Hippocampal formation (tissue), 2 donors: Measurements from ENCODE around the gene ACRBP.

Source experiments
- DNase-seq, 2 donors: peaks; one replicate each; lab custom pipeline; 2025; lab: John Stamatoyannopoulos, UW

The ACRBP gene

DNA sequence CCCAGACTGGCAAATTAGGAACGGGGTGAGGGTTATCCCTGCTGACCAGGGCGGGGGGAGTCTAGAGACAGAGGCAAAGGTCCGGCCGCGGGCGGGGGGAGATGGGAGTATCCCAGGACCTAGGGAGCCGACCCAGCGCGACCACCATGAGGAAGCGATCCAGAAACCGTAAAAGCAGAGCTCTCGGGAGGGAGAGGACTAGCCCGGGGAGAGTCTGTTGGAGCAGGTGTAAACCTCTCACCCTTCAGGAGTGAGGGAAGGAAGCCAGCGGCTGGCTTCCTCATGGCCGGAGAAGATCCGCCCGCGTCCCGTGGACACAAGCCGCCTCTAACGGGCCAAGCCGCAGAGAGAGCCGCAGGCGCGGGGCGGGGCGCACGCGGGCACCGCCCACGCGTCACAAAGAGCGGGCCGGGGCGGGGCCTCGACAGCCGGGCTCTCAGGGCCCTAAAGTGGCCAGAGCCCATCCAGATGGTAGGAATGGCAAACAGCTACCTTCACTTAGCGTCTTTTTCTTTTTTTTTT lies at the start of gene ACRBP:
ACRBP (minus strand) TSS at position 350 of the 522 bp plus-strand sequence; CDS start at position 284, 66 bp downstream.
- peak; percentile 15 to 64 for DNase-seq

DNA sequence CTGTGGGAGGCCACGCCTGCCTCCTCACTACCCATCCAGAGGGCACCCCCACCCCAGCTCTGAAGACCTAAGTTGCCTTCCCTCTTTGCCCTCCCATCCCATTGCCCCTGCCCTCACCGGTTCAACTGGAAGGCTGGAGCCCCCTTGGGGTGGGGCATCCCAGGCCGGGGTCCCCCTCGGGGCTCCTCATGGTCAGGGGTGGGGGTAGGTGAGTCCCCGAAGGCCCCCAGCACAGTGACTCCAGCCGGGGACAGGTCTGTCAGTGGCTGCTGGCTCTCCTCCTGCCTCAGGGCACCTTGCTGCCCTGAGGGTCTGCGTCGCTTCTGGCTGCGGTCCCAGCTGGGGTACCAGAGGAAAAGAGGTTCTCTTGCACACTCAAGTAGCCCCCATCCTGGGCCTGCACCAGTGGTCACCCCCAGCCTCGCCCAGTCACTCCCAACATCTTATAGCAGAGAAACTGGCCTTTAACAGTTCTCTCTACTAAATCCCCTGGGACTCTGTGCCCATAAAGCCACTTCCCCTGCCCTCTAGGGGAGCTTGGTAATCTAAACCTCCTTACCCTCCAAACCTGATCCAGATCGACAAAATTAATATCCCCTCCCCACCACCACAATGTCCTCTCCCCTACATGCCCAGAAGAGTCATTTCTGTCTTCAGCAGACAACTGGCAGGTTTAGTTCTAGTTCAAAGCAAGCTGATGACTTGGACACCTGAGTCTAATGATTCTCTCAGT lies 48.2 kb upstream of the ACRBP start:
- DNase-seq, result no peak

DNA sequence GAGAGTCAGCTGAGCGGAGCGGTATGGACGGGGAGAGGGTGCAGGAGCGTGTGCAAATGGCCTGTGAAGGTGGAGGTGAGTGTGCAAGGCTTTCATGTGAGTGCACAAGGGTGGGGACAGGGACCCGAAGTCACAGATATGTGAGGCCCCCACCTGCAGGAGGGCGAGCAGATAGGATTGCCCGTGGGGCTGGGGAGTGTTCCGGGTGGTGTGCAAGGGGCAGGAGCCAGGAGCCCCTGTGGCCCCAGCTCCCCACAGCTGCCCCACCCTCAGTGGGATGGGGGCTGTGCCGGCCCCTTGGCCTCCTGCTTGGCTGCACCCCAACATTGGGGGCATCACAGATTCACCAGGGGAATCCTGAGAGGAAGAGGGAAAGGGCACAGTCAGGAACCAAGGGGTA lies 47.5 kb upstream of the ACRBP start:
- no peak for DNase-seq

DNA sequence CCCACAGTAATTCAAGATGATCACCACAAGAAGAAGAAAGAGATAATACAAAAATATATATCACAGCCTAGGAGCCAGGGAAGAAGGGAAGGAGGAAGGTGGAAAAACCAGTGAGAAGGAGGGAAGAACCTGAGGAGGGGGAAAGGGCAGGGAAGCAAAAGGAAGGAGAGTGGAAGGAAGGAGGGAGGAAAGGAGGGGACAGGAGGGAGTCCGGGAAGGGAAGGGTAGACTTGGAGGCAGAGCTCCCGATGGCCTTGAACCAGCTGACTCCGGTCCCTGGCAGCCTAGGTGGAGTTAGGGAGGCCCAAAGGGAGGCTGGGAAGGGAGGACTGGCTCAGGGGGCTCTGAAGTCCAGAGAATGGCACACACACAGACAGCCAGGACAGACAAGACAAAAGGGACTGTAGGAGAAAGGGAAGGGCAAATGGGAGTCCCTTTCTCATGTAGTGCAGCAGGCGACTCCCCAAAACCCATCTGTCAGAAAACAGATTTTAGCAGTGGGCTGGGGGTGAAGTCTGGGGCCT lies 46.7 kb upstream of the ACRBP start:
- no peak for DNase-seq

DNA sequence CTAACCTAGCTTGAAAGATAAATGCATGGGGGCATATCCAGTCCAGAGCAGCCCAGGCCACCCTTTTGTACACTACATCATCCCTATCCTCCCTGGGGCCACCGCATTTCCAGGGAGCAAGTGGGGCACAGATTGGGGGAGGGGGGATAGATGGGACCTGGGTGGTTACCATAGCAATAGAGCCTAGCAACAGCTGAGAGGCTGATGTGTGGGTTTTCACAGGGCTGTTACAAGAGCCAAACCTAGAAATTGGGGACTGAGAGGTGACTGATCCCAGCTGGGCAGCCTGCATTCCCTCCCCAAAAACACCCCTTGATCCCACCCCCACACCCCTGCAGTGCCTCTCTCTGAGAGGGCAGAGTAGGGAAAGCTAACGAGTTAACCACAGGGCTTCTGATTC lies 45.7 kb upstream of the ACRBP start:
- DNase-seq, result no peak

DNA sequence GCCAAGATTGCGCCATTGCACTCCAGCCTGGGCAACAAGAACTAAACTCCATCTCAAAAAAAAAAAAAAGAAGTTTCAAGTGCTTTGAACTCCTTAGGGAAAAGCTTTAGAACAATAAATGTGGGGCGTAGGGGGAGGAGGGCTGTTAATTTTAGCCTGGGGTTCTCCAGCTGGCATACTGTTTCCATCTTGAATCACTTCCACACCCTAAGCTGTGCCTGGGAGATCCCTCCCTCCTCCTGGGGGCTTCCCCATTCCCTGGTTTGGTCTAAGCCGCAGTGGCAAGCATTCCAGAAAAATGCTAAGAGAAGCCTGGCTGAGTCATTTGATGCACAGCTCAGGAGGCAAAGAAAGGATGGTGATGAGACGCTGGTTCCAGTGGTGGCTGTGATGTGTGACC lies 44.2 kb upstream of the ACRBP start:
- DNase-seq, result no peak

DNA sequence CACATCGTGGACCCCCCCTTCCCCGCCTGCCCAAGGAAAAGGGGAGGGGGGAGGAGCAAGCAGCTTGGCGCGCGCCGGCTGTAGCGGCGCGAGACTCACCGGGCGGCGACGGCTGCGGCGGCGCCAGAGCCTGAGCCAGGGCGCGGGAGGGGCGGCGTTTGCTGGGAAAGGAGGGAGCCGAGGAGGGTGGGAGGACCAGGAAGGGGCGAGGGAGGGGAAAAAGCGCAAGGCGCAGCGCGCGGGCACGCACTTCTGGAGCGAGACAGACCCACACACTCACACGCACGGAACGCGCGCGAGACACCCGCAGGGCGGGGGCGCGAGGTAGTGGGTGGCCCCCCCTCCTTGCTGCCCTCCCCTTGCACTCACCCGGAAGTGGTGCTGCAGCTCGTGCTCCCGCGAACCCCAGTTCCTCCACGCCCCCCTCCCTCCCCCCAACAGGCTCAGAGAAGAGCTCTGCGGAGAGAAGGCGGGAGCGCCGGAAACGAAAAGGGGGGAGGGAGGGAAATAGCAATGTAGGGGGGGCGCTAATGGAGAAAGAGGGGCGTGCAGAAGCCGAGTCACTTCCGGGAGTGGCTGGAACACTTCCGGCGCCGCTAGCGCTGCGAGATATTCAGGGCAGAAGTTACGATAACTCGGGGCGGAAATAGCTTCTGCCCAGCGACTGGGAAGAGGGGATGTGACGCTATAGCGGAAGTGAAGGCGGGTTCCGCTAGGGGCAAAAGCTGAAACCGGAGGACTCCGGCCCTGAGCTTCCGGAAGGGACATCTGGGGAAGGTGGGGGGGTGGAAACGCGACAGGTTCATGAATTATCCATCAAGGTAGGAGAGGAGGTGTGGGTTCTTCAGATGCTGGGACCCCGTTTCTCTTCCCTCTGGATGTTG lies 42.0 kb upstream of the ACRBP start, which contains the start of gene ZNF384:
ZNF384 (minus strand) TSS at position 377 of the 884 bp plus-strand sequence. CDS start 9,855 bp downstream, outside the sequence.
- DNase-seq, result peak; percentile 99 to 100

DNA sequence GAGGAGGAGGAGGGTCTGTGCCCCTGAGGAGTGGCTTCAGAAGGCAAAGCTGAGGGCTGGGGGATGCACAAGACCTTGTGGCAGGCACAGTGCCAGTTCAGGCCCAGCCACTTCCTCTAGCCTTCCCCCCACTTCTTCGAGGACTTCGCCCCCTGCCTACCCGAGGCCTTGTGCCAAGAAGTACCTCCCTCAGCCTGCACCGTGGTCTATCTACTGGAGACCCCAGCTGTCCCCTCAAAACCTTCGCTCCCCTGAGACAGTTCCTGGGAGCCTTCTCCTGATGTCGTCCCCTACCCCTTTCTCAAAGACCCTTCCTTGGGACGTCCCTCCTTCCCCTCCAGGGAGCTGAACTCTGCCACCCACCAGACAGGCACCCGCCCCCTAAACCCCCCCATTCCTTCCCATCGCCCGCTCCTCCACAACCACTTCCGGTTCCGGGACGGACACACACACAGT lies 41.3 kb upstream of the ACRBP start:
- no peak for DNase-seq

DNA sequence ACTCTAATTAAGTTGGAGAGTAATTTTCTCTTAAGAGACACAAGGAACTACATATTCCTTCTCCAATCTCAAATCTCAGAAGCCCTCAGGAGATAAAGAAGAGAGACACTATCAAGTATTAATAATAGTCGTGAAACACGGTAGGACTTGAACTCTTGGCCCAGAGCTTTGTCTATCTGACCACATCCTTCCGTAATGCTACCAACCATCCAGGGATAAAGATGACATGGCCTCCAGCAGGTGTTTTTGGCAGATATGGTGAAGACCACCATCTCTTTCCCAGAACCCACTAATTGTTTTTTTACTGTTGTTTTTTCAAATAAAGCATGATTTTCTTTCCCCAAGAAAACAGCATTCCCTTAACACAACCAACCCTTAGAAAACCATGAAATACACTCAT lies 38.6 kb upstream of the ACRBP start:
- DNase-seq, result no peak

DNA sequence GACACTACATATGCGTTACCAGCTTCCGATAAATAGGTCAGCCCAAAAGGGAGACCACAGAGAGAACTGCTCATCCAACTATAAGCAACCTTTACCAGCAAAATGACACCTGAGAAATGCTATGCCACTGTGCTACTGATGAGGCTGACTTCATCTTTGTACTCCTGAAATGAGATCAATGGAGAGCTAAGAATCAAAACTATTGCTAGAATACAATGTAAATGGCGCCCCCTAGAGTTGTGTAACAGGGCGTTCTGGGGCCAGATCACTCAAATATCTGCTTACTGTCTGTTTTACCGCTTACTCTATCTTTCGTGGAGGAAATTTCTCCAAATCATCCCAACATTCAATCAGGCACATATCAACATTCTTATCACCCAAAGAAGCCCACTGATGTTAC lies 37.4 kb upstream of the ACRBP start:
- peak in 1 of 2 donors; percentile 18 for DNase-seq

DNA sequence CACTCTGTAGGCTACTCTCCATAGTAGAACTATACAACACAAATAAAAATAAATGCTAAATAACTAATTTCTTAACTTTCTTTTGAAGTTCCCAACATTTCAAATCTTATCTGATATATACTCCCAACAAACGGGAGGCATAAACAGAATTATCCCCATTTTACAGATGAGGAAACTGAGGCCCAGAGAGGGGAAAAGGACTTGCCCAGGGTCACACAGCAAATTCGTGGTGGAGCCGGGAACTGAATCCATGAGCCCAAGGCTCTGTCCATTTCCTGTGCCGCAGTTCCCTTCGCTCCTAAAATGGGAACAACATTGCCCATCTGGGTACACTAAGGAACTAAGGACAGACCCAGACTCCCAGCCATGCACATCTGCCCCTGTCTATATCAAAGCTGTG lies 29.7 kb upstream of the ACRBP start:
- DNase-seq, result no peak

DNA sequence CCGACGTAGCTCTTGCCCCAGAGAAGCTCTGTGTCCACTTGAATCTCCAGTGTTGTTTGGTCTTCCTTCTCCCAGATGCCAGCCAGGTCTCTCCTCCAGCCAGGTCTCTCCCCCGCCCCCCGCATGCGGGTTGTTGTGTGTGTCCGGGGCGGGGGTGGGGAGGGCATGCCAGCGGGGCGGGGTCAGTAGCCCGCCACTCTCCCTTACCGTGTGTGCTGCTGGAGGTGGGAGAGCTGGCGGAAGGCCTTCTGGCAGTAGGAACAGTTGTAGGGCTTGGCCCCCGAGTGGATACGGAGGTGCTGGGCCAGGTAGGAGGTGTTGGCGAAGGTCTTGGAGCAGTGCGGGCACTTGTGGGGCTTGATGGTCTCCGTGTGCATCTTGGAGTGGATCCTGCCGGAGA lies 24.9 kb upstream of the ACRBP start:
- DNase-seq, result no peak

DNA sequence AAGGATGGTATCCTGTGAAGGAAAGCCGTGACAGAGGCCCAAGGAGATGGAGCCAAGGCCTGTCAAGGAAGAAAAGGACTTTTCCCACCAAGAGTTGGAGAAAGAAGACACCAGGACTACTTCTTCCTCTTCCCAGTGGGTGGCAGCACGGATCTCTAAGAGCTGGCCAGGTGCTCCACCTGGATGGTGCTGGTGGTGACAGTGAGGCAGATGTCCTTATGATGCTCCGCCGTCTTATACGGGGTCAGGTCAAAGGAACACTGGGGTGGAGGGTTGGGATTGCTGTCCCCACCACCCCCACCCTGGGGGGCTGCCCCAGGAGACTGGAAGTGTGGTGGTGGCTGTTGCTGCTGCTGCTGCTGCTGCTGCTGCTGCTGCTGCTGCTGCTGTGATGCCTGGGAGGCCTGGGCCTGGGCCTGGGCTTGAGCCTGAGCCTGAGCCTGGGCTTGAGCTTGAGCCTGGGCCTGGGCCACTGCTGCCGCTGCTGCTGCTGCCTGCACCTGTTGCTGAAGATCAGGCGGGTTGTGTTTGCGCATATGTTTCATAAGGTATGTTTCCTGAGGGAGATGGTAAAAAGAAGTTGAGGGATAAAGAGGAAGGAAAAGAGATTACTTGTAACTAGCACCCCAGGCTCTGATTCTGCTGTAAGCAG lies 20.5 kb upstream of the ACRBP start:
- no peak for DNase-seq

DNA sequence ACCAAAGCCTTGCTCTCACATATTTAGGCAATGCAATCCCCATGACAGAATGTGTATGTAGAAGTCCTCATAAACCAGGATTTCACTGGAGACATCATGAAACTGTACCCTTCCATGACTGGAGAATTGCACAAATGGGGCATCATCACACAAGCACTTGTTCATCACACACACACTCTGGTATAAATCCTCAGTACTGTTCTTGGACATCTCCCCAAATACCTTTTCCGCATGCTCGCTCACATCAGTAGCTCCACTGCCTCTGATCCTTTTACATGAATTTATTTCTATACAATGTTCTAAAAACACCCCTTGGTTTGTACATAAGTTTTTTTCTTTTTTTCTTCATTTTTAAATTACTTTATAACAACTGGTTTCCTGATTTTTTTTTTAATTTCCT lies 19.0 kb upstream of the ACRBP start:
- no peak for DNase-seq

DNA sequence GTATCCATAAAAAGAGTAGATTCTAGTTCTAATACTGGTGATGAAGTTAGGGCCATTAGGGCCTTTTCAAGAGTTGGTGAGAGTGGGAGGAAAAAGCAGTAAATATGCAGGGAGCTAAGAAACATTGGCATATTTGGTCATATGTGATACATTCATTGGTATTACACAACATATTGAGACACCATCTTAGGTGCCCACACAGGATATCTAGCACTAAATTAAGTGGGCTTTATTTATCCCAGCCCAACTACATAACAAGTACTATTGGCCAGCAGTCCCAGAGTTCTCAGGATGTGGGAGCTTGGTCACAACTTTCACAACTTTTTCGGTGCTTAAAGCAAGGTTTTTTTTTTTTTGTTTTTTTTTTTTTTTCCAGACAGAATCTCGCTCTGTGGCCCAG lies 17.7 kb upstream of the ACRBP start:
- DNase-seq, result no peak

DNA sequence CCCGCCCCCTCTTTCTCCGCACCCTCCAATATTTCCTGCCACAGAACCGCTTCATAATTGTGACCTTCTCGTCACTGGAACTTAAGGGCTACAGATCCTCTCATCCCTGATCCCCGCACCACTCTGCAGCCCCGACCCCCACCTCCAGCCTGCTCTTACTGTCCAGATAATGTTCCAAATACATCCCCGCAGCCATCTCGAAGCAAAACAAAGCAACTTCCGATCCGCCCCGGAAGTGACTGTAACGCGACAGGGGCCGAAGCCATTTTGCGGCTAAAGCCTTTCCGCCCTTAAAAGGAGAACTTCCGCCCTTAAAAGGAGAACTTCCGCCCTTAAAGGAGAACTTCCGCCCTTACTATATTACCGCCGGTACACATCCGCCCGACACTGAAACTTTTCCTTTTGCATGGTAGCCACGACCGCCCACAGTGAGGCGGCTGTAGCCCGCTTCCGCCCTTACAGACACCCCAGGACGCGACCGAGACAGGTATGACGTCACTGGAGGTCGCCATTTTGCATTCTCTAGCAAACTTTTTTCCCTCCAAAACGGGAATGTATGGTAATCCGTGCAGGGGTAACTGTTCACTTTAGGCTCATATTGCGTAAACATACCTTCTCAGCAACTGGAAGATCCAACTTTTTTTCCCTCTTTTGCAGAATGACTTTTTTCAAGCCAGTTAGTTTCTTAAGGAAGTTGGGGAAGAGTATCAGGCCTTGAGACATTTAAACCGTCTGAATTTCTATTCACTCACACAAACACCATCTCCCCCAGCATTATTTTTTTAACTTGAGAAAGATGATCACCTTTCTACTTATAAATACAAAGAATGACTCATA lies 15.9 kb upstream of the ACRBP start, which contains the start of gene ING4:
ING4 (minus strand) TSS at position 214 of the 837 bp plus-strand sequence; CDS start at position 196, 18 bp downstream.
- DNase-seq, result peak; percentile 95 to 100

DNA sequence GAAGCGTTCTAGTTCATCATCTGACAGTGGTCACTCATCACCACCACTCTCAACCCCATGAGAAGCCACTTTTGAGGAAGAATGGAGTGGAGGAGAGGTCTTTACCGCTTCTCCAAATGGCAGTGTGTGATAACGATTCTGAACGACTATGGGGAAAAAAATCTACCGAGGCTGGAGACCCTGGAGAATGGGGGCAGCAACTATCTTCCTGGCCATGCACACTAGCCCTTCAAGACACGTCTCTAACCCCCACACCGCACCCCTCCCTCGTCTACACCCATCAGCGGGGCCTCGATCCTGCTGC lies 15.3 kb upstream of the ACRBP start:
- DNase-seq, result no peak

DNA sequence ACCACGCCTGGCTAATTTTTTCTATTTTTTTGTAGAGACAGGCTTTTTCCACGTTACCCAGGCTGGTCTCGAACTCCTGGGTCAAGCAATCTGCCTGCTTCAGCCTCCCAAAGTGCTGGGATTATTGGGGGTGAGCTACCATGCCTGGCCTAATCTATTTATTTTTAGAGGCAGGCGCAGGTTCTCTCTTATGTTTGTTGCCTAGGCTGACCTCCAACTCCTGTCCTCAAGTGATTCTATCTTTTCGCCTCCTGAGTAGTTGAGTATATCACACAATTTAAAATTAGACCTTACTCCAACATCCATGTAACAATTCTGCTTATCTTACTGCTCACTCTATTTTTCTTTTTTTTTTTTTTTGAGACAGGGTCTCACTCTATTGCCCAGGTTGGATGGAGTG lies 6.8 kb upstream of the ACRBP start:
- DNase-seq, result no peak

DNA sequence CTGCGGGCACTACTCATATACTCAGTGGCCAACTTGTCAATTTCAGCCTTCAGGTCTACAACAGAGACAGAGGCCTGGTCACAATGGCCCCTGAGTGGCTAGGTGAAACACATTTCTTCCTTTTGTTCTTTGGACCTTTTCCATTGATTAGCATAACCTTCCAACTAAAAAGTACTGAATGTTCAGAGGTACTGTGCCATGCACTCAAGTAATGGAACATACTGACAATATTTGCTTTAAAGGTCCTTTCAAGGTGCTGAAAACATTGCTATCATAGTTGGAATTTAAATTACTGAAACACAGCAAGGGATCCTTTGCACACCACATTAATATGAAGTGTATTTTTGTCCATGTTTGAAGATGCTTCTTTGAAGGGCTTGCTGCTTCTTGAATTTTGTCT lies 6.1 kb upstream of the ACRBP start:
- DNase-seq, result no peak

DNA sequence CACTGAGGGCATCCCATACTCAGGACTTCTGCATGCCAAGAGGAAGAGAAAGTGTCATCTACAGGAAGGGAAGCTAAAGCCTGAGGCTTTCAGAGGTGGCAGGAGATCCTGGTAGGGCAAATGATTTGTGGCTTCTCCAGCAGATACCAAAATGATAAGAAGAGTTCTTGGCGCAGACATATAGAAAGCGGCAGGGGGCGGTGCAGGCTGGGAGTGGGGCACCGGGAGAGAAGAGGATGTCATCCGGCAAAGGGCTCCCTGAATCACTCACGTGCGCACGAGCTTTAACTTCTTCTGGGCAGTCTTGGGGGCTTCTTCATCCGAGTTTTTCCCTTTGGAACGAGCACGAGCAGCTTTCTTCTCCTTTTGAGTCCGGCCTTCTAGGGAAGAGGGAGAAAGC lies 5.2 kb upstream of the ACRBP start:
- no peak for DNase-seq

DNA sequence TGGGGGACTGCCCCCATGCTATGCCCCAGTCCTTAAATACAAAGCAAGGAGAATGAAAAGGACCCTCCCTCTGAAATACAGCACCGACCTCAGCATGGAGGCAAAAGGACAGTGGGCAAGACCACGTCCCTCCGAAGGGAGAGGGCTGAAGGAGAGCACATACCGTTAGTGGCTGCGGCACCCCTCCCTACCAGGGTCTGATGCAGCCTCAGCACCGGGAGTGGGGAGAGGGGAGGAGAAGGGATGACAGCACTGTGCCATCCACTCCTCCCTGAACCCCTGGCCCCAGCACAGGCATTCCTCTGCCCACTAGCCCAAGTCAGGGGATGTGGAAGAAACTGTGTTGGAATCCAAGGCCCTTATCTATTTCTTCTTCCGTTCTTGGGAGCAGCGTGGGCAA lies 3.6 kb upstream of the ACRBP start:
- DNase-seq, result no peak
